SK-N-SH (cell line): ENCODE results near the gene FRS3. TPM values are rescaled to one million over a fixed set of nuclear protein-coding genes. Genes with fewer than 3 reads are reported as not detected.

Experiments used
- CTCF ChIA-PET: fragments of 300-600, 350-600 bp; formaldehyde crosslinking; extraction: SDS; loops from one replicate; lab custom pipeline; 2021; lab: Yijun Ruan, JAX
- POLR2A ChIA-PET: fragments of 350-600 bp; sonication (Branson Sonifier 250); formaldehyde crosslinking; extraction: SDS; loops from one replicate; lab custom pipeline; 2020; ENCODE audit warnings: antibody characterized with exemption, inconsistent platforms; lab: Yijun Ruan, JAX
- DNase-seq: peaks from one replicate; pipeline ENCODE4 v3.0.0; 2012
- H2AFZ ChIP-seq: fragments of 200-600 bp; sonication (generic); 2 replicates; pipeline ENCODE4 v1.8.1; 2016; ENCODE audit warnings: antibody characterized with exemption, mild to moderate bottlenecking, low read depth
- H3F3A ChIP-seq: fragments of 200-600 bp; sonication (generic); replicated peaks from 2 replicates; pipeline ENCODE3; 2016; ENCODE audit warnings: antibody characterized with exemption, mild to moderate bottlenecking; ENCODE audit not compliant: insufficient read depth
- H3K27ac ChIP-seq, 2 experiments: fragments of 200-500 bp in 1 of 2; fragments of 200-600 bp in 1 of 2; sonication (Bioruptor generic) in 1 of 2; sonication (generic), shearing (Covaris generic) in 1 of 2; 2 replicates each; pipeline versions ENCODE4 v1.5.1 to v1.6.1; 2014 to 2016; ENCODE audit warnings: low read depth in 2 of 2, inconsistent platforms in 1 of 2, low read length in 1 of 2, mild to moderate bottlenecking in 1 of 2, mixed read lengths in 1 of 2
- H3K27me3 ChIP-seq: fragments of 200-600 bp; sonication (generic), shearing (Covaris generic); 2 replicates; pipeline ENCODE4 v1.6.1; 2016; ENCODE audit warnings: mixed run types; ENCODE audit not compliant: insufficient read depth
- H3K36me3 ChIP-seq, 2 experiments: fragments of 200-500 bp in 1 of 2; fragments of 200-600 bp in 1 of 2; sonication (Bioruptor generic) in 1 of 2; sonication (generic) in 1 of 2; replicated peaks in 1 of 2; 2 replicates each; pipeline versions ENCODE3 to v1.5.1; 2014 to 2016; ENCODE audit warnings: low read length in 1 of 2, mild to moderate bottlenecking in 1 of 2; ENCODE audit not compliant: insufficient read depth in 2 of 2, control insufficient read depth in 1 of 2
- H3K4me1 ChIP-seq, 2 experiments: fragments of 200-500 bp in 1 of 2; fragments of 200-600 bp in 1 of 2; sonication (Bioruptor generic) in 1 of 2; sonication (generic), shearing (Covaris generic) in 1 of 2; 2 replicates each; pipeline versions ENCODE4 v1.5.1 to v1.6.1; 2014 to 2016; ENCODE audit warnings: low read depth in 1 of 2, low read length in 1 of 2, mixed run types in 1 of 2; ENCODE audit not compliant: insufficient read depth in 2 of 2, control insufficient read depth in 1 of 2
- H3K4me2 ChIP-seq: fragments of 200-600 bp; sonication (generic), shearing (Covaris generic); 2 replicates; pipeline ENCODE4 v1.6.1; 2017; ENCODE audit warnings: mixed run types
- H3K4me3 ChIP-seq, 2 experiments: fragments of 200-500 bp in 1 of 2; fragments of 200-600 bp in 1 of 2; sonication (Bioruptor generic) in 1 of 2; sonication (generic), shearing (Covaris generic) in 1 of 2; 2 replicates each; pipeline versions ENCODE4 v1.5.1 to v1.8.1; 2014 to 2016; ENCODE audit warnings: low read depth in 2 of 2, inconsistent platforms in 1 of 2, low read length in 1 of 2, mild to moderate bottlenecking in 1 of 2, mixed read lengths in 1 of 2, moderate library complexity in 1 of 2
- H3K79me2 ChIP-seq: fragments of 200-600 bp; sonication (generic); 2 replicates; pipeline ENCODE4 v1.8.1; 2017; ENCODE audit warnings: mild to moderate bottlenecking; ENCODE audit not compliant: insufficient read depth
- H3K9ac ChIP-seq: fragments of 200-600 bp; sonication (generic); 2 replicates; pipeline ENCODE4 v1.6.1; 2017; ENCODE audit warnings: mixed run types
- H3K9me2 ChIP-seq: fragments of 200-600 bp; sonication (generic); 2 replicates; pipeline ENCODE4 v1.6.1; 2017; ENCODE audit warnings: mixed run types
- H3K9me3 ChIP-seq: fragments of 200-600 bp; sonication (generic); 2 replicates; pipeline ENCODE4 v1.6.1; 2017; ENCODE audit warnings: mixed run types, mild to moderate bottlenecking, moderate library complexity
- H4K20me1 ChIP-seq: fragments of 200-600 bp; sonication (generic); 2 replicates; pipeline ENCODE4 v1.6.1; 2017; ENCODE audit warnings: mild to moderate bottlenecking, mixed run types; ENCODE audit not compliant: insufficient read depth
- CTCF ChIP-seq: fragments of 200-600 bp; sonication (generic); IDR thresholded peaks from 2 replicates; pipeline ENCODE4 v1.6.1; 2017; ENCODE audit warnings: antibody characterized with exemption, mild to moderate bottlenecking, moderate library complexity
- EP300 ChIP-seq, 2 experiments: IDR thresholded peaks; 2 replicates each; pipeline versions ENCODE4 v1.4.0 to v1.6.1; 2012; ENCODE audit warnings: borderline replicate concordance in 1 of 2, low read depth in 1 of 2, low read length in 1 of 2
- EZH2phosphoT487 ChIP-seq: fragments of 200-600 bp; sonication (generic); IDR thresholded peaks from 2 replicates; pipeline ENCODE4 v1.6.1; 2017; ENCODE audit warnings: low read depth, mixed run types, mild to moderate bottlenecking, antibody characterized with exemption, moderate library complexity, borderline replicate concordance
- GABPA ChIP-seq: IDR thresholded peaks from 2 replicates; pipeline ENCODE4 v1.4.0; 2012; ENCODE audit warnings: low read depth, mild to moderate bottlenecking
- JUND ChIP-seq: IDR thresholded peaks from 2 replicates; pipeline ENCODE4 v1.4.0; 2012
- MEF2A ChIP-seq: IDR thresholded peaks from 2 replicates; pipeline ENCODE4 v1.4.0; 2012; ENCODE audit warnings: low read depth, borderline replicate concordance
- MXI1 ChIP-seq: IDR thresholded peaks from 2 replicates; pipeline ENCODE4 v1.6.1; 2012; ENCODE audit warnings: mild to moderate bottlenecking, low read depth, low read length, improper control_type of control experiment
- NRF1 ChIP-seq: IDR thresholded peaks from 2 replicates; pipeline ENCODE4 v1.6.1; 2012; ENCODE audit warnings: low read depth, mild to moderate bottlenecking, low read length
- PBX3 ChIP-seq: IDR thresholded peaks from 2 replicates; pipeline ENCODE4; 2012
- RAD21 ChIP-seq: IDR thresholded peaks from 2 replicates; pipeline ENCODE4 v1.6.1; 2012; ENCODE audit warnings: mild to moderate bottlenecking, low read length
- RCOR1 ChIP-seq: fragments of 150-350 bp; IDR thresholded peaks from 2 replicates; pipeline ENCODE4 v1.6.1; 2017; ENCODE audit warnings: antibody characterized with exemption, low read length
- RXRA ChIP-seq: IDR thresholded peaks from 2 replicates; pipeline ENCODE4 v1.4.0; 2012; ENCODE audit warnings: low read depth, mild to moderate bottlenecking, borderline replicate concordance
- TCF12 ChIP-seq: IDR thresholded peaks from 2 replicates; pipeline ENCODE4 v1.4.0; 2012
- TEAD4 ChIP-seq: IDR thresholded peaks from 2 replicates; pipeline ENCODE4 v1.4.0; 2012; ENCODE audit warnings: mild to moderate bottlenecking, borderline replicate concordance; ENCODE audit not compliant: insufficient read depth
- USF1 ChIP-seq: IDR thresholded peaks from 2 replicates; pipeline ENCODE4 v1.4.0; 2012; ENCODE audit warnings: low read depth, borderline replicate concordance
- WGBS: methylation state at CpG from one replicate; pipeline ENCODE4 v1.1.6; 2017; ENCODE audit warnings: low lambda C conversion rate; 5-methylcytosine and 5-hydroxymethylcytosine counted together
- polyA plus RNA-seq, 3 experiments: library from polyadenylated mRNA; depleted of rRNA; stranded (reverse); fragments of >200 nt; gene quantifications; 2 replicates each; pipeline ENCODE4 v1.2.3, GENCODE V29; 2012

Gene FRS3
- polyA plus RNA-seq, 1 of the 3 experiments (the other 2 are of a cell fraction) = 8.6 TPM

- TF ChIP-seq USF1 (no peak), EZH2phosphoT487 (no peak), TEAD4 (no peak)
Observed at GRCh38 chr6:41799559-41799911, 19.8 kb upstream of the FRS3 start (continued).

- H3F3A ChIP-seq = peaks cover 19% of the 10 kb centered on the region
- H3K4me1 ChIP-seq = no peaks in the 10 kb centered on the region
- H3K4me3 ChIP-seq = no peak overlapping the region
- H3K27me3 ChIP-seq = no peaks in the 10 kb centered on the region
- POLR2A ChIA-PET = no interaction called here
- H3K79me2 ChIP-seq = no peaks in the 10 kb centered on the region
- peaks cover 0 to 33% of the 10 kb centered on the region in 2 experiments for H3K36me3 ChIP-seq
- no peaks in the 10 kb centered on the region for H3K9me3 ChIP-seq
- no peaks in the 10 kb centered on the region for H4K20me1 ChIP-seq
- DNase-seq = no peak
- H2AFZ ChIP-seq = no peak overlapping the region
- H3K27ac ChIP-seq = no peak overlapping the region
- CTCF ChIA-PET = interaction anchor here (3.6 to 5.8 kb wide), 2 partner anchors 11 to 244 kb away, joined by 41 to 49 read pairs; partner anchors contain the start of gene TOMM6
- H3K9ac ChIP-seq = no peak overlapping the region
- no peaks in the 10 kb centered on the region for H3K9me2 ChIP-seq
- no peak overlapping the region for H3K4me2 ChIP-seq
- 92% methylated on average over 7 of the region's 7 CpGs for WGBS
- TF ChIP-seq MEF2A = no peak
- TF ChIP-seq RAD21 = no peak
- TF ChIP-seq EP300 (IDR thresholded peaks at IDR 0.05; ENCODE audit: borderline replicate concordance in 1 of 2, low read depth in 1 of 2, low read length in 1 of 2) = no peak
- TF ChIP-seq, all 33 proteins: peak for 0
Observed at GRCh38 chr6:41798901-41799558, 19.3 kb upstream of the FRS3 start.

- peaks cover 21% of the 10 kb centered on the region for H3F3A ChIP-seq
- H3K4me1 ChIP-seq = no peaks in the 10 kb centered on the region
- TF ChIP-seq JUND = no peak
- TF ChIP-seq MXI1 = no peak
- TF ChIP-seq NRF1 = no peak
- no peak for TF ChIP-seq CTCF
- TF ChIP-seq GABPA = no peak
- no peak for TF ChIP-seq PBX3
- no peak for TF ChIP-seq EZH2phosphoT487
- no peak for TF ChIP-seq RCOR1
- TF ChIP-seq RXRA = no peak
- TF ChIP-seq RAD21 = no peak
- TF ChIP-seq USF1 = no peak
- no peak for TF ChIP-seq TCF12
- TF ChIP-seq, all 33 proteins: peak for 0
- Histone ChIP-seq H3K27me3 (no peaks in the 10 kb centered on the region), H3K9me3 (no peaks in the 10 kb centered on the region), H3K79me2 (no peaks in the 10 kb centered on the region), H3K9me2 (no peaks in the 10 kb centered on the region), H3K36me3 (peaks cover 5 to 47% of the 10 kb centered on the region in 2 experiments), H3K4me3 (no peak overlapping the region), H2AFZ (no peak overlapping the region), H3K27ac (no peak overlapping the region), H4K20me1 (no peaks in the 10 kb centered on the region), H3K4me2 (no peak overlapping the region), H3K9ac (no peak overlapping the region)
- DNase-seq = no peak
- POLR2A ChIA-PET = no interaction called here
- CTCF ChIA-PET = interaction anchor here (1.0 to 2.2 kb wide), 4 partner anchors 9 to 429 kb away, joined by 3 to 12 read pairs (median 4); partner anchors contain the start of gene TOMM6
- 79% methylated on average over 2 of the region's 2 CpGs for WGBS
Observed at GRCh38 chr6:41796474-41796873, 16.8 kb upstream of the FRS3 start.
